Measurements from ENCODE around the gene GATAD2B. TPM values are rescaled to one million over a fixed set of nuclear protein-coding genes. Genes with fewer than 3 reads are reported as not detected.

GATAD2B gene
- total and polyA plus RNA-seq, 2 of the 4 experiments (the other 2 are of a cell fraction): 3.8 to 6.2 TPM

DNA sequence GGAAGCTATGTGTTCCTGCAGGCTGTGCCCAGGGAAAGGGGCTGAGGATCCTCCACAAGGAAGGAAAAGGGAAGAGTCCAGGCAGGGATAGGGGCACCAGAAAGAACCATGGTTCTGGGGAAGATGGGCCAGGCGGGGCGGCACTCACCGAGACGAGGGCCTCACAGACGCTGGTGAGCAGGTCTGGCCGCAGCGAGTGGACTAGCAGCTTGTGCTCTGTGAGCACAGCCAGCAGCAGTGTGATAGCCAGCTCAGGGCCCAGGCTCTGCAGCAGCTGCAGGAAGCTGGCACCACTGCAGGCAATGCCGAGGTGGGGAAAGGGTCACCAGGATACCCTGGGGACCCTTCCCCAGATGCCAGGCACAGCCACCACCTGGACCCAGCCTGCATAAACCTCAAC, 18.0 kb upstream of the GATAD2B start:
- no TSS peak for BruUV-seq (replicated peaks)
- Histone ChIP-seq H3K56ac (ENCODE audit: extremely low read depth, insufficient read depth, low read length) (no peak overlapping the region), H2AFZ (replicated peaks; ENCODE audit: low read length, poor library complexity) (no peak overlapping the region), H3K4ac (ENCODE audit: low read depth, low read length) (no peak overlapping the region), H3K27me3 (ENCODE audit: control insufficient read depth, insufficient read depth, low read length) (no peaks in the 10 kb centered on the region), H3K9me1 (ENCODE audit: insufficient read depth, low read length) (peaks cover 21% of the 10 kb centered on the region; the same call in 1 of the 2 replicates), H2AK9ac (replicated peaks; ENCODE audit: low read depth, low read length, poor library complexity) (no peak overlapping the region), H3K4me3 (ENCODE audit: insufficient read depth, low read depth, low read length) (no peak overlapping the region), H3K4me2 (ENCODE audit: low read depth, low read length) (no peak overlapping the region), H2BK15ac (ENCODE audit: low read depth, low read length) (no peak overlapping the region), H3K23ac (ENCODE audit: low read depth, low read length) (no peak overlapping the region), H3K79me1 (ENCODE audit: low read depth in 1 of 2, low read length in 2 of 2) (peaks cover 15 to 46% of the 10 kb centered on the region in 2 experiments), H3K27ac (ENCODE audit: insufficient read depth, low read length) (no peak overlapping the region), H4K20me1 (ENCODE audit: insufficient read depth, low read length) (no peaks in the 10 kb centered on the region; the same call in 1 of the 2 replicates), H4K5ac (ENCODE audit: low read depth, low read length) (no peak overlapping the region), H2BK20ac (ENCODE audit: low read depth, low read length) (no peak overlapping the region), H3K14ac (replicated peaks; ENCODE audit: low read depth, low read length) (no peak overlapping the region), H4K8ac (ENCODE audit: low read depth in 2 of 2, low read length in 2 of 2) (no peak overlapping the region), H3K9me3 (ENCODE audit: control insufficient read depth, insufficient read depth, low read length) (no peaks in the 10 kb centered on the region), H3K36me3 (ENCODE audit: control insufficient read depth, insufficient read depth, low read length) (peaks cover 59% of the 10 kb centered on the region), H3K18ac (ENCODE audit: low read depth, low read length) (no peak overlapping the region), H4K91ac (ENCODE audit: insufficient read depth, low read depth, low read length) (no peak overlapping the region), H3K9ac (ENCODE audit: low read depth, low read length) (no peak overlapping the region), H2BK5ac (ENCODE audit: low read depth, low read length, poor library complexity, severe bottlenecking) (no peak overlapping the region), H2AK5ac (ENCODE audit: low read depth, low read length) (no peak overlapping the region), H3K4me1 (ENCODE audit: control insufficient read depth, insufficient read depth, low read length) (peaks cover 6% of the 10 kb centered on the region), H2BK120ac (ENCODE audit: low read depth, low read length) (no peak overlapping the region)
- POLR2A ChIA-PET (ENCODE audit: unreplicated experiment): interaction anchor here (1.1 kb wide), 1 partner anchor 17 kb away, joined by 3 read pairs; no protein-coding TSS in a partner anchor
- dilution Hi-C loops (cut with HindIII; ENCODE audit: low sequenced_read_pairs, unreplicated experiment) (no loop called here), intact Hi-C loops (cut with micrococcal nuclease) (no loop called here), in situ Hi-C loops (cut with MboI; ENCODE audit: low sequenced_read_pairs) (no loop called here)
- DNase-seq (no peak), ATAC-seq (ENCODE audit: low read depth) (no peak)
- no peak for TF ChIP-seq BHLHE40 (IDR thresholded peaks at IDR 0.05; ENCODE audit: low read depth, low read length)
- TF ChIP-seq MXI1 (IDR thresholded peaks at IDR 0.05; ENCODE audit: borderline replicate concordance, low read depth, low read length): no peak
- TF ChIP-seq NFE2L2 (IDR thresholded peaks at IDR 0.05; ENCODE audit: low read depth, low read length): no peak
- no peak for TF ChIP-seq MAZ (IDR thresholded peaks at IDR 0.05; ENCODE audit: borderline replicate concordance, low read depth, low read length)
- no peak for TF ChIP-seq CHD1 (IDR thresholded peaks at IDR 0.05; ENCODE audit: low read depth, low read length)
- no peak for TF ChIP-seq CEBPB (IDR thresholded peaks at IDR 0.05; ENCODE audit: low read depth, low read length)
- TF ChIP-seq RFX5 (IDR thresholded peaks at IDR 0.05; ENCODE audit: low read depth, low read length): no peak
- no peak for TF ChIP-seq MAFK (IDR thresholded peaks at IDR 0.05; ENCODE audit: low read depth, low read length)
- TF ChIP-seq FOS (IDR thresholded peaks at IDR 0.05; ENCODE audit: low read depth, low read length): no peak
- no peak for TF ChIP-seq RAD21 (IDR thresholded peaks at IDR 0.05; ENCODE audit: low read length)
- no peak for TF ChIP-seq SMC3 (IDR thresholded peaks at IDR 0.05; ENCODE audit: low read depth, low read length)
- TF ChIP-seq, protein P1, sequence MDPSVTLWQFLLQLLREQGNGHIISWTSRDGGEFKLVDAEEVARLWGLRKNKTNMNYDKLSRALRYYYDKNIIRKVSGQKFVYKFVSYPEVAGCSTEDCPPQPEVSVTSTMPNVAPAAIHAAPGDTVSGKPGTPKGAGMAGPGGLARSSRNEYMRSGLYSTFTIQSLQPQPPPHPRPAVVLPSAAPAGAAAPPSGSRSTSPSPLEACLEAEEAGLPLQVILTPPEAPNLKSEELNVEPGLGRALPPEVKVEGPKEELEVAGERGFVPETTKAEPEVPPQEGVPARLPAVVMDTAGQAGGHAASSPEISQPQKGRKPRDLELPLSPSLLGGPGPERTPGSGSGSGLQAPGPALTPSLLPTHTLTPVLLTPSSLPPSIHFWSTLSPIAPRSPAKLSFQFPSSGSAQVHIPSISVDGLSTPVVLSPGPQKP (IDR thresholded peaks at IDR 0.05; ENCODE audit: borderline replicate concordance, low read depth, low read length): no peak
- TF ChIP-seq, protein P2, sequence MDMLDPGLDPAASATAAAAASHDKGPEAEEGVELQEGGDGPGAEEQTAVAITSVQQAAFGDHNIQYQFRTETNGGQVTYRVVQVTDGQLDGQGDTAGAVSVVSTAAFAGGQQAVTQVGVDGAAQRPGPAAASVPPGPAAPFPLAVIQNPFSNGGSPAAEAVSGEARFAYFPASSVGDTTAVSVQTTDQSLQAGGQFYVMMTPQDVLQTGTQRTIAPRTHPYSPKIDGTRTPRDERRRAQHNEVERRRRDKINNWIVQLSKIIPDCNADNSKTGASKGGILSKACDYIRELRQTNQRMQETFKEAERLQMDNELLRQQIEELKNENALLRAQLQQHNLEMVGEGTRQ (IDR thresholded peaks at IDR 0.05; ENCODE audit: low read depth, low read length): no peak
- no peak for TF ChIP-seq POLR2A (IDR thresholded peaks at IDR 0.05; ENCODE audit: low read depth, low read length)
- no peak for TF ChIP-seq RCOR1 (IDR thresholded peaks at IDR 0.05; ENCODE audit: insufficient replicate concordance, low read length)
- no peak for TF ChIP-seq CTCF (conservative IDR thresholded peaks at IDR 0.05; ENCODE audit: low read depth, low read length)
- CTCF ChIA-PET: no interaction called here
- WGBS, 2 experiments (ENCODE audit: extremely low coverage in 2 of 2, insufficient read length in 1 of 2): 100% methylated on average over 3 of the region's 8 CpGs; no CpG with 5 or more reads in 1 of the 2 experiments
